Effector memory CD4-positive, alpha-beta T cell (primary cell): Measurements from ENCODE around the gene MBTPS1.

Source experiments
- DNase-seq, 3 donors: peaks; one replicate each; pipeline ENCODE4 v3.0.0-alpha.2; 2020
- H3K27ac ChIP-seq: 2 replicates; pipeline ENCODE4 v1.7.0; 2013; ENCODE audit warnings: mild to moderate bottlenecking, low read length, moderate library complexity; ENCODE audit not compliant: insufficient read depth, poor library complexity, severe bottlenecking
- H3K27me3 ChIP-seq: replicated peaks from 2 replicates; pipeline ENCODE4 v1.7.0; 2013; ENCODE audit warnings: mild to moderate bottlenecking, low read length; ENCODE audit not compliant: insufficient read depth, control insufficient read depth, poor library complexity, severe bottlenecking
- H3K36me3 ChIP-seq: 2 replicates; pipeline ENCODE4 v1.7.0; 2013; ENCODE audit warnings: mild to moderate bottlenecking, low read length, moderate library complexity; ENCODE audit not compliant: control insufficient read depth, insufficient read depth
- H3K4me1 ChIP-seq: 2 replicates; pipeline ENCODE4 v1.7.0; 2013; ENCODE audit warnings: low read length, mild to moderate bottlenecking; ENCODE audit not compliant: control insufficient read depth, insufficient read depth, poor library complexity, severe bottlenecking
- H3K4me3 ChIP-seq: 2 replicates; pipeline ENCODE4 v1.7.0; 2013; ENCODE audit warnings: low read length, low read depth, mild to moderate bottlenecking; ENCODE audit not compliant: insufficient read depth, poor library complexity, severe bottlenecking
- H3K9me3 ChIP-seq: 2 replicates; pipeline ENCODE4 v1.7.0; 2013; ENCODE audit warnings: mild to moderate bottlenecking, low read length, moderate library complexity; ENCODE audit not compliant: control insufficient read depth

Gene MBTPS1

GRCh38 chr16:84068041-84068440 lies 48.7 kb downstream of the MBTPS1 start:
- Histone ChIP-seq H3K4me3 (no peak overlapping the region), H3K9me3 (no peaks in the 10 kb centered on the region), H3K27ac (no peak overlapping the region), H3K27me3 (no peaks in the 10 kb centered on the region), H3K36me3 (peaks cover 88% of the 10 kb centered on the region), H3K4me1 (no peaks in the 10 kb centered on the region)
- no peak for DNase-seq

GRCh38 chr16:84067640-84068039 lies 49.1 kb downstream of the MBTPS1 start:
- H3K9me3 ChIP-seq: no peaks in the 10 kb centered on the region
- no peak for DNase-seq
- H3K27me3 ChIP-seq: no peaks in the 10 kb centered on the region
- H3K4me1 ChIP-seq: no peaks in the 10 kb centered on the region
- H3K4me3 ChIP-seq: no peak overlapping the region
- no peak overlapping the region for H3K27ac ChIP-seq
- H3K36me3 ChIP-seq: peaks cover 92% of the 10 kb centered on the region

GRCh38 chr16:84065536-84066132 lies 51.1 kb downstream of the MBTPS1 start:
- H3K36me3 ChIP-seq: peaks cover 93% of the 10 kb centered on the region
- no peak for DNase-seq
- no peaks in the 10 kb centered on the region for H3K9me3 ChIP-seq
- H3K4me1 ChIP-seq: no peaks in the 10 kb centered on the region
- H3K4me3 ChIP-seq: no peak overlapping the region
- no peak overlapping the region for H3K27ac ChIP-seq
- no peaks in the 10 kb centered on the region for H3K27me3 ChIP-seq

GRCh38 chr16:84063980-84064379 lies 52.8 kb downstream of the MBTPS1 start:
- no peak overlapping the region for H3K27ac ChIP-seq
- DNase-seq: no peak
- H3K4me3 ChIP-seq: no peak overlapping the region
- no peaks in the 10 kb centered on the region for H3K27me3 ChIP-seq
- no peaks in the 10 kb centered on the region for H3K9me3 ChIP-seq
- H3K4me1 ChIP-seq: no peaks in the 10 kb centered on the region
- peaks cover 93% of the 10 kb centered on the region for H3K36me3 ChIP-seq

- Histone ChIP-seq H3K4me3 (no peak overlapping the region), H3K9me3 (no peaks in the 10 kb centered on the region), H3K4me1 (no peaks in the 10 kb centered on the region), H3K27me3 (no peaks in the 10 kb centered on the region), H3K36me3 (peaks cover 93% of the 10 kb centered on the region), H3K27ac (no peak overlapping the region)
- peak; percentile 23 to 46 (median 25) for DNase-seq
Observed at GRCh38 chr16:84062734-84063640, 53.8 kb downstream of the MBTPS1 start.

GRCh38 chr16:84061236-84061819 lies 55.4 kb downstream of the MBTPS1 start:
- no peaks in the 10 kb centered on the region for H3K27me3 ChIP-seq
- H3K36me3 ChIP-seq: peaks cover 96% of the 10 kb centered on the region
- H3K4me1 ChIP-seq: no peaks in the 10 kb centered on the region
- DNase-seq: no peak
- no peak overlapping the region for H3K27ac ChIP-seq
- H3K9me3 ChIP-seq: no peaks in the 10 kb centered on the region
- H3K4me3 ChIP-seq: no peak overlapping the region

GRCh38 chr16:84059946-84060901 lies 56.5 kb downstream of the MBTPS1 start:
- Histone ChIP-seq H3K27ac (no peak overlapping the region), H3K27me3 (no peaks in the 10 kb centered on the region), H3K36me3 (peaks cover 95% of the 10 kb centered on the region), H3K9me3 (no peaks in the 10 kb centered on the region), H3K4me3 (no peak overlapping the region), H3K4me1 (no peaks in the 10 kb centered on the region)
- no peak for DNase-seq

- Histone ChIP-seq H3K9me3 (no peaks in the 10 kb centered on the region), H3K4me3 (no peak overlapping the region), H3K36me3 (peaks cover 96% of the 10 kb centered on the region), H3K4me1 (no peaks in the 10 kb centered on the region), H3K27ac (no peak overlapping the region), H3K27me3 (no peaks in the 10 kb centered on the region)
- no peak for DNase-seq
Observed at GRCh38 chr16:84059111-84059510, 57.6 kb downstream of the MBTPS1 start.

GRCh38 chr16:84058664-84059063 lies 58.1 kb downstream of the MBTPS1 start:
- H3K27me3 ChIP-seq: no peaks in the 10 kb centered on the region

More at GRCh38 chr16:84058664-84059063, 58.1 kb downstream of the MBTPS1 start:
- DNase-seq: no peak
- Histone ChIP-seq H3K9me3 (no peaks in the 10 kb centered on the region), H3K4me1 (no peaks in the 10 kb centered on the region), H3K4me3 (no peak overlapping the region), H3K27ac (no peak overlapping the region), H3K36me3 (peaks cover 96% of the 10 kb centered on the region)
